H1 (cell line): ENCODE measurements around the gene MTAP.

Source experiments
- POLR2A ChIP-seq, 2 experiments: IDR thresholded peaks; 1 replicate in 1 of 2; 2 replicates in 1 of 2; pipeline ENCODE4 v1.6.1; 2011; ENCODE audit warnings: low read depth in 2 of 2, low read length in 2 of 2, mild to moderate bottlenecking in 2 of 2; ENCODE audit errors: control extremely low read depth in 1 of 2
- RAD21 ChIP-seq, 2 experiments: IDR thresholded peaks in 1 of 2; conservative IDR thresholded peaks in 1 of 2; 2 replicates each; pipeline ENCODE4 v1.6.1; 2011; ENCODE audit warnings: low read depth in 2 of 2, low read length in 2 of 2, improper control_type of control experiment in 1 of 2, inconsistent platforms in 1 of 2, mild to moderate bottlenecking in 1 of 2, moderate library complexity in 1 of 2

GRCh38 chr9:21837501-21837900 lies 35.1 kb downstream of the MTAP start:
- no peak for TF ChIP-seq POLR2A (IDR thresholded peaks at IDR 0.05; ENCODE audit: control extremely low read depth in 1 of 2, low read depth in 2 of 2, low read length in 2 of 2)
- no peak for TF ChIP-seq RAD21 (IDR thresholded peaks at IDR 0.05 in 1 of 2, conservative IDR thresholded peaks at IDR 0.05 in 1 of 2; ENCODE audit: low read depth in 2 of 2, low read length in 2 of 2)
